ENCODE results near the gene SNAPC4.

DNA sequence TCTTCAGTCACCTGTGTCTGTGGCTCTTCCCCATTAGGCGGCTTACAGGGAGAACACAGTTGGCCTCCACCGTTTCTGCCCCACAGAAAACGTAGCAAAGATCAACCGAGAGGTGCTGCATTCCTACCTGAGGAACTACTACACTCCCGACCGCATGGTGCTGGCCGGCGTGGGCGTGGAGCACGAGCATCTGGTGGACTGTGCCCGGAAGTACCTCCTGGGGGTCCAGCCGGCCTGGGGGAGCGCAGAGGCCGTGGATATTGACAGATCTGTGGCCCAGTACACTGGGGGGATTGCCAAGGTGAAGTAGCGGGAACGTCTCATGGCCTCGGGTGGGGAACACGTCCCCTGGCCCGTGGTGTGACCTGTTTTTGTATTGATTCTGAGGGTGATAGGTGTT lies 16.9 kb upstream of the SNAPC4 start:
- TF ChIP-seq CTCF (IDR thresholded peaks at IDR 0.05) (no peak), POLR2A (IDR thresholded peaks at IDR 0.05) (no peak)
